Hematopoietic multipotent progenitor cell treated with erythropoietin and hydrocortisone succinate and interleukin-3 and kit ligand, for 4 days (in vitro differentiated cells): ENCODE measurements around the gene GDPD3.

ENCODE experiments used
- DNase-seq: peaks from one replicate; pipeline ENCODE4 v3.0.0-alpha.2; 2015

Gene GDPD3

DNA sequence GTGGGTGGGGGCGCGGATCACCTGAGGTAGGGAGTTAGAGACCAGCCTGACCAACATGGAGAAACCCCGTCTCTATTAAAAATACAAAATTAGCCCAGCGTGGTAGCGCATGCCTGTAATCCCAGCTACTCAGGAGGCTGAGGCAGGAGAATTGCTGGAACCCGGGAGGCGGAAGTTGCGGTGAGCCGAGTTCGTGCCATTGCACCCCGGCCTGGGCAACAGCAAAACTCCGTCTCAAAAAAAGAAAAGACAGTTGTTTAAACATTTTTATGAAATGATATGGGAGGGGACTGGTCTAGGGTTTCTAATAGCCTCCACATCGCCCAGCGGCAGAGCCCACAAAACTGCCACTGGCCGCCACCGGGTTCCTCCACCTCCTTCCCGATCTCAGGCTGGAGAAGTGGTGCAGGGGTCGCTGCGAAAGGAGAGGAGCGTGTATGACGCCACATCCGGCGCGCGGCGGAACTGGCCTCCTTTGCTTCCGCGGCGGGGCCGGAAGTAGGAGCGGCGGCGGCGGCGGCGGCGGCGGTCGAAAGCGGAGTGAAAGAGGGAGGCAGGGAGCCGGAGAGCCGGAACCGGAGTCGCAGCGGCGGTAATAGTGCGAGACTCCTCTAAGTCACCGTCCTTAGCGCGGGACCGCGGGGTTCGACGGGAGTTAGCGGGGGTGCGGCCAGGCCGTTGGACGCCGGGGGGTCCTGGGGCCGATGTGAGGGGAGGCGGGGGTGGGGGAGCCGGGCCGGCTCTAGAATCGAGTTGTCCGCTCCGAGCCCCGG is 37.6 kb downstream of the GDPD3 start, which contains the start of gene PPP4C:
Gene PPP4C (plus strand): TSS at position 492 of the 773 bp plus-strand sequence. CDS start 384 bp downstream, outside the sequence.
- peak; percentile 97 for DNase-seq

DNA sequence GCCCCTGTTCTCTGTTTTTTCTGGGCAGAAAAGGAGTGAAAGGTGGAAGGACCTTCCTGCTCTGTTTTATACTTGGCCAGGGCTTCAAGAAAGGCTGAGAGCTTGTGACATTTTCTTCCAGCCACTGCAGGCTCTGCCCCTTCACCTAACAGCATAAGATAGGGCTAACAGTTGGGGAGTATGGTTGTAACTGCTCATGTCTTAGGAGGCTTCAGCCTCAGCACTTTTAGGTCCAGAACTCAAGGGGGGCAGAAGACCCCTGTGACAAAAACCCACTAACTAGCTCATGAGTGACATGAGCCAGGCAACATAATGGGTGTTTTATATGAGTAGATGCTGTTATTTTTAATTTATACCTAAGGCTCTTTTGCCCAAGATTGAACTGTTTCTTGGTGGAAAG is 42.8 kb downstream of the GDPD3 start:
- no peak for DNase-seq

DNA sequence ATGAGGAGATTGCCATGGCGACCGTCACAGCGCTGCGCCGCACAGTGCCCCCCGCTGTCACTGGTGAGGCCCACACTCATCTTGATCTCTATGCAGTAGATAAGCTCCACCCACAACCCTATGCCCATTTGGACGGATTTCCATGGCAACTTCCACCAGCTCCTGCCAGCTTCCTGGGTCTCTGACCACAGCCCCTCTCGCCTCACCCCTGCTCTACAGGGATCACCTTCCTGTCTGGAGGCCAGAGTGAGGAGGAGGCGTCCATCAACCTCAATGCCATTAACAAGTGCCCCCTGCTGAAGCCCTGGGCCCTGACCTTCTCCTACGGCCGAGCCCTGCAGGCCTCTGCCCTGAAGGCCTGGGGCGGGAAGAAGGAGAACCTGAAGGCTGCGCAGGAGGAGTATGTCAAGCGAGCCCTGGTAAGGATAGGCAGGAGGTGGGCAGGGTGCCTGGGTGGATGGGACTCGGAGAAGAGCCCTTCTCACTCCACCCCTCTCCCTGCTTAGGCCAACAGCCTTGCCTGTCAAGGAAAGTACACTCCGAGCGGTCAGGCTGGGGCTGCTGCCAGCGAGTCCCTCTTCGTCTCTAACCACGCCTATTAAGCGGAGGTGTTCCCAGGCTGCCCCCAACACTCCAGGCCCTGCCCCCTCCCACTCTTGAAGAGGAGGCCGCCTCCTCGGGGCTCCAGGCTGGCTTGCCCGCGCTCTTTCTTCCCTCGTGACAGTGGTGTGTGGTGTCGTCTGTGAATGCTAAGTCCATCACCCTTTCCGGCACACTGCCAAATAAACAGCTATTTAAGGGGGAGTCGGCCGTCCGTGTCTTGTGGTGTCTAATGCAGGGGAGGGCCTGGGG is 43.5 kb downstream of the GDPD3 start:
- peak; percentile 53 for DNase-seq

DNA sequence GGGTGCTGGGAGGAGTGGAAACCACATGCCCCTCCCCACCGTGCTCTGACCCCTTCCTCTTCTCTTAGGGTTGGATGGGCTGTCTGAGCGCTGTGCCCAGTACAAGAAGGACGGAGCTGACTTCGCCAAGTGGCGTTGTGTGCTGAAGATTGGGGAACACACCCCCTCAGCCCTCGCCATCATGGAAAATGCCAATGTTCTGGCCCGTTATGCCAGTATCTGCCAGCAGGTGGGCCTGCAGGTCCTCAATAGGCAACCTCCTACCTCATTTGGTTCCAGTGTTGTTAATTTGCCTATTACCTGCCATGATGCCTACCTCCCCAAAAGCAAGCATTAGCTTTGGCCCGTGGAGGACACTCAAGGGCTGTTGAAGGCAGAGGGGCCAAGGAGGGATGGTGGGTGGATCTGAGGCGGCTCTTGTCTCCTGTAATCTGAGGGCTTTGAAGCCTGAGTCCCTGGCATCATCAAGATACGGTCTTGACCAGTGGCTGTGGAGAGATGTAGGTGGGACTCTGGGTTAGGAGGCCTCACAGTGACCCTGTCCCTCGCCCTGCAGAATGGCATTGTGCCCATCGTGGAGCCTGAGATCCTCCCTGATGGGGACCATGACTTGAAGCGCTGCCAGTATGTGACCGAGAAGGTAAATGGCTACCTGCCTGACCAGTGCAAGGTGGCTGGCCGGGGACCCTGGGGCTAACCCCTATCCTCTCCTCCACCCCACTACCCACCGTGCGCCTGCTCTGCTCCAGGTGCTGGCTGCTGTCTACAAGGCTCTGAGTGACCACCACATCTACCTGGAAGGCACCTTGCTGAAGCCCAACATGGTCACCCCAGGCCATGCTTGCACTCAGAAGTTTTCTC is 44.4 kb downstream of the GDPD3 start:
- DNase-seq = peak; percentile 79

DNA sequence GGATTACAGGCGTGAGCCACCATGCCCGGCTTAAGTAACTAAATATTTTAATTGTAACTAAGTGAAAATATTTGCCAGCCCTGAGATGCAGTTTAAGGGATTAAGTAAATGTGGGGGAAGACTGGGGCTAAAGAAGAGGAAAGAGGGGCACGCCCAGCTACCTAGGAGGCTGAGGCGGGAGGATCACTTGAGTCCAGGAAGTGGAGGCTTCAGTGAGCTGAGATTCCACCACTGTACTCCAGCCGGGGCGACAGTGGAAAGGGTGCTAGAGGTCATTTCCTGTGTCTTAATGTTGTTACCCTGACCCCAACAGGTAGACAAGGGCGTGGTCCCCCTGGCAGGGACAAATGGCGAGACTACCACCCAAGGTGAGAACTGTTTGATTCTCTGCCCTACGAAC is 45.0 kb downstream of the GDPD3 start:
- DNase-seq = no peak

DNA sequence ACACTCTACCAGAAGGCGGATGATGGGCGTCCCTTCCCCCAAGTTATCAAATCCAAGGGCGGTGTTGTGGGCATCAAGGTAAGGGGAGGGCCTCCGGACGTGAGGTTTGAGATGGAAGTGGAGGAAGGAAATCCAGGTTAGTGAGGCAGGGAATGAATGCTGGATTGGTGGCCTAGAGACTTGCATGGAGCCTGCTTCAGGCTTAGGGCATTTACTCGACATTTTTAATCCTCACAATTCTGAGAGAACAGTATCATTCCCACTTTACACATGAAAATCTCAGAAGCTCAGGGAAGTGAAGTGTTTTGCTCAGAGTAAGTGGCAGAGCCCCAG is 45.8 kb downstream of the GDPD3 start:
- DNase-seq = no peak

DNA sequence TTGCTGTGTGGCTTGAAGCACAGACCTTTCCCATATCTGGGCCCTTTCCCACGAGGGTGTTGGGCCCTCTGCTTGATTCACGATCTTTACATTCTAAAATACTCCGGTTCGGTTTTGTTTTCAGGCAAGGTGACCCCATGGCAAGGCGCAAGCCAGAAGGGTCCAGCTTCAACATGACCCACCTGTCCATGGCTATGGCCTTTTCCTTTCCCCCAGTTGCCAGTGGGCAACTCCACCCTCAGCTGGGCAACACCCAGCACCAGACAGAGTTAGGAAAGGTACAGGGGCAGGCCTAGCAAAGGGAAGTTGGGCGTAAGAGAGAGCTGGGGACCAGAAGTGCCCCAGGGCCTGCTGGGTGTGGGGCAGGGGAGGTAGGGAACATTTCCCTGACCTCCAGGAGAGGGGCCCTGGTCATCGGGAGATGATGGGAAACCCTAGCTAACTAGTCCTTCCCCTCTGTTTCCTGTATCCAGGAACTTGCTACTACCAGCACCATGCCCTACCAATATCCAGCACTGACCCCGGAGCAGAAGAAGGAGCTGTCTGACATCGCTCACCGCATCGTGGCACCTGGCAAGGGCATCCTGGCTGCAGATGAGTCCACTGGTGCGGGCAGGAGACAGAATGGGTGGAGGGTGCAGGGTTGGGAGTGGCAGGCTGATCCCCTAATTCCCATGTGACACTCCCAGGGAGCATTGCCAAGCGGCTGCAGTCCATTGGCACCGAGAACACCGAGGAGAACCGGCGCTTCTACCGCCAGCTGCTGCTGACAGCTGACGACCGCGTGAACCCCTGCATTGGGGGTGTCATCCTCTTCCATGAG is 46.4 kb downstream of the GDPD3 start:
- peak; percentile 46 for DNase-seq

DNA sequence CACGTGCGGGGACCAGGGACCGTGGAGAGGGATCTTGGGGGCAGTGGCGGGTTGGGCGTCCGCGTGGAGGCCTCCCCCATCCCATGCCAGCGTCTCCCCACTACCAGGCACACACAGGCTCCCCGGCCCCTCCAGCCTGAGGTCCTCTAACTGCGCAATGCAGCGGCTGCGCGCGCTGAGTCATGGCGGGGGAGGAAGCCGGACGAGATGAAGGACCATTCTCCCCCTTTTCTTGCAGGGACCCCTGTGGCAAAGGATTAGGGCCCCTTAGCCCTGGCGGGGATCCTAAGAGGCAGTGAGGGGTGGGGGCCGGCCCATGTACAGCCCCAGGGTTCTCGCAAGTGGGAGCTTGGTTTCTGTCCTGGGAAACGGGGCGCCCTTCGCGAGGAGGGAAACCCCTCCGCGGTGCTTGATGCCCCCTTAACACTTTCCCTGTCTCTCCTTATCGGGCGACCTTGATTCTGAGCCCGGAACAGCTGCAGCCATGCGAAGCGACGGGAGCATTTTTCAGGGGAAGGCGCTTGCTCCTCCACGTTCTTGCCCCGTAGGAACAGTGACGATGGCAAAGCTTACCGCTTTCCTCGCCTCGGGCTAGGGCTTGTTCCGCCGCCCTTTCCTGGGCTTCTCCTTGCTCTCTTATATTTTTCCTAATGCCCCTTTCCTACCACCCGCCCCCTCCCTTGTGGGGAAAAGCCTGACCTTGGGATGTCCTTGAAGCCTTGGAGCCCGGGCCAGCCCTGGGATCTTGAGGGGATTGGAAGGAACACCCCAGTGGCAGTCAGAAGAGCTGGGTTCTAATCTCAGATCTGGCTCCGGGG is 47.2 kb downstream of the GDPD3 start:
- peak; percentile 71 for DNase-seq

DNA sequence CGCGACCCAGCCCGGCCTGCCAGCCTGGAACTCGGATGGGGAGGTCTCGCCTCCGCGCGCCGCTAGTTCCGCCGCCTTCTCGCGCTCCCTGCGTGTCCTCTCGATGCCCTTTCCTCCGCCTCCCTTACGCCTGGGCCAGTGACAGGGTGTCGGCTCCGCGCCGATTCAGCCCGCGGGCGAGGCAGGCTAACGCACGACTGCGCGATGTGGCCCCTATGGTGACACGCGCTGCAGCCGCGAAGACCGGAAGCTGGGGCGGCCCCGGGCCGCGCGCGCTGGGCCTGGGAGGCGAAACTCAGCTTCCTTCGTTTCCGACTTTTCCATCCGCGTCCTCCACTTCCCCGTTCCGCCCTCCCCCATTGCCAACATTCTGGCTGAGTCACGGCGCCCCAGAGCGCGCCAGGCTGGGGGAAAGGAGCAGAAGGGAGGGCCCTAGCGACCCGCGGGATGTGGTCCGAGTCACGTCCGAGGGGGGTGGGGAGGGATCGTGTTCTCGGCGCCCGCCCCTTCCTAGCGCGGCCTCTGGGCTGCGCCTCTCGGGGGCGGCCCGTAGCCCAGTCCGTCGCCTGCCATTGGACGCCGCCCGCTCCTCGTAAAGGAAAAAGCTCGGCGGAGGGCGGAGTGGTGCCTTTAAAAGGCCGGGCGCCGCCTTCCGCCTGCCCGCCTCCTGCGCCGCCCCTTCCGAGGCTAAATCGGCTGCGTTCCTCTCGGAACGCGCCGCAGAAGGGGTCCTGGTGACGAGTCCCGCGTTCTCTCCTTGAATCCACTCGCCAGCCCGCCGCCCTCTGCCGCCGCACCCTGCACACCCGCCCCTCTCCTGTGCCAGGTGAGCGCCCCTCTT is 48.0 kb downstream of the GDPD3 start, which contains the start of gene ALDOA:
Gene ALDOA (plus strand): TSS at position 659 of the 841 bp plus-strand sequence. CDS start 1,138 bp downstream, outside the sequence.
- DNase-seq = peak; percentile 99

DNA sequence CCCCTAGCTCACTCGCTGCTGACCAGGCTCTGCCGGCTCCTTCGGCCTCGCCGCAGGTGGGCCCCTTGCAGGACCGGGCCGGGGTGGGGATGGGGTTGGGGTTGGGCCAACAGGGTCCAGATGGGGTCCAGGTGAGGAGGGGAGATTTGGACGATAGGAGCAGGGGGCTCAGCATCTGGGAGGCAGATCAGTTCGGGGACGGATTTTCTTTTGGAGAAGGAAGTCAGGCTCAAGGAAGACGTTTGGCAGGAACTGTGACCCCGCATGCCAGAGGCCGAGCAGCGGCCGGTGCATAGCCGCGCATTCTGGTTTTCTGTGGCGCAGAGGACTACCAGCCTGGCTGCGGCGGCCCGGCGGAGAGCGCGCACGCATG is 48.6 kb downstream of the GDPD3 start:
- no peak for DNase-seq

DNA sequence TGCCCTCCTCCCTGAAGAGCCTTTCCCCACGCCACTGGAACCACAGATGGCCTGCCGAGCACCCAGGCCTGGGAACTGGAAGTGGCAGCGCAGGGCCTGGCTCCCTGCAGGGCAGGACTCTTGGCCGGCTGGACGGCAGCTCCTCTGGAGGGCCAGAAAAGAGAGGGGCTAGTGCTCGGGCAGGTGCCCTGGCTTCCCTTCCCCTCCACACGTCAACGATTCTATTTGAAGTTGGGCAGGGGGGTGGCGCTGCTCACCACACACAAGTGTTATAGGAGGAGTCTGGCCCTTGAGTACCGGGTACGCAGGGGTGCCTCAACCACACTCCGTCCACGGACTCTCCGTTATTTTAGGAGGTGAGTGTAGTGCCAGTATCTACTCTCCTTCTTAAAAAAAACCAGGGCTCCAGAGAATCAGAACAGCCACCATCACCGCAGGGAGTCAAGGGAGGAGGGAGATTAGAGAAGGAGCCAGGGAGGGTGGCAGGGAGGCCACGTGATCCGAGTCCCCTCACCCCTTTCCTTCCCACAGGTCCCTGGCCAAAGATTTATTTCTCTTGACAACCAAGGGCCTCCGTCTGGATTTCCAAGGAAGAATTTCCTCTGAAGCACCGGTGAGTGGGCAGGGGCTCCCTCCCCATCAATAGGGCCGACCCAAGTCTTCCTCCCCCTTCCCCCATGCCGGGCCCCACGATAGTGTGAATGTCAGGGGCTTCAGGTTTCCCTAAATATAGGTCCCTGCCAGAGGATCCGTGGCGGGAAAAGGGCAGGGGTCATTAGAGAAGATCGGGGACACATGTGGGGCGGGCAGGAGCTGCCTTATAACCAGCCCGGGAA is 49.2 kb downstream of the GDPD3 start:
- peak; percentile 92 for DNase-seq

DNA sequence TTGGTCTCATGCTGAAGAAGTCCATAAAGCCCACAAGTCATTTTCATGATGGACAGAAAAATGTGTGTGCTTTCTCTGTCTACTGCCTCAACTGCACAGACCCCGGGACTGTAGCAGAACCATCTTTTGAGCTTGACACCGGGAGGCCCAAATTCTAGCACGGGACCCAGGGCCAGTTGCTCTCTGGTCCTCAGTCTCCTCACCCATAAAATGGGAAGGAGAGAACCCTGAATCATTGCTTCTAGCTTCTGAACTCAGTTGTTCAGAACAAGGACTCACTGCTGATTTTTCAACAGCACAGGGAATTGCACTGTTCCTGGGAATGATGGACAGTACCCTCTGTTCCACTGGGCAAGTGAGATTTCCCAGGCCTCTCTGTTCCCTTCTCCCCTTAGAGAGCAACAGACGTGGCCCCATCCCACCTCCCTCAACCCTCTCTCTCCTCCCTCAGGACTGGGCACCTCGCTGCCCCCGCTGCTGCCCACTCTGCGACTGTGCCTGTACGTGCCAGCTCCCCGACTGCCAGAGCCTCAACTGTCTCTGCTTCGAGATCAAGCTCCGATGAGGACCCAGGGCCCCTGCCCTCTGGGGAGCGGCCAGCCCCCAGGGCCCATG is 50.0 kb downstream of the GDPD3 start:
- no peak for DNase-seq

DNA sequence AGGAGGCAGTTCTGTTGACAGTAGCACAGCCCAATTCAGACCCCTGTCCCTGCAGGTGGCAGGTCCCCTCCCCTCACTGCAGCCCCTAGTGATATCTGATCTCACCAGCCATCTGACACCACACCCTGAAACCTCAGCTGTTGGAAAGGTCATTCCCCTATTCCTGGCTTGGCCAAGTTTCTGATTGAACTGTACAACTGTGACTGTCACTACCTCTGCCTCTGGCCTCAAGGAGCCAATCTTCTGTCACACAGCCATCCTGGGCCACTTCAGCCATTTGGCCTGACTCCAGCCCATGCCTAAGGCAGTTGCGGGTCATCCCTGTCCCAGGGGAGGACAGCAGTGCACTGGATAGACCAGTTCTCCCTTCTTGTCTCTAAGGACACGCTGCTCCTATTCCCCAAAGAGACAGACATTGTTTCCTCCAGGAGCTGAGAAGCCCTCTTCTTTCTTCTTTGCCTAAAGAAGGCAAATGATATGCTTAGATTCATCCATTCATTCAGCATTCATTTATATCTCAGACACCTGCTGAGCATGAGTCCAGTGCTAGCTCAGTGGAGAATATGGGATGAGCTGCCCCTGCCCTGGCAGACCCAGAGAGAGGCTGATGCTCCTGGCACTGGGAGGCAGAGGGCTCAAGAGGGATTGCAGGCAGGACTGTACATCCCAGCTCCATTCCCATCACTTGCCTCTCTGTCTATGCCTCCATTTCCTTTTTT is 52.3 kb downstream of the GDPD3 start:
- DNase-seq = no peak

DNA sequence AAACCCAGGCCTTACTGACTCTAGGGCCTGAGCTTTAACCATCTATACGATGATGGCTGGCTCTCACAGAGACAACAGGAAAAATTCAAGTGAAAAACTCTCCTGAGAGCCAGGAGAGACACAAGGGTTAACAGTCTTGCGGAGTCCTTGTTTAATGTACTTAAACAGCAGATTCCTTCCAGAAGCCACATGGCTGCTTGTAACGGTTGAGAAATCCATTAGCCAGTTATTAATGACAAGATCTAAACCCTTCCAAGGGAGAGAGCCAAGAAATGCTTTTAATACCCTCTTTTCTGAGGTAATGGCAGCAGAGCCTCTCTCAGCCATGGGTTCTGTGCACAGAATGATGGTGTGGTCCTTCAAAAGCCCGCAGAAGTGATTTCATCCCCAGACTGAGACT is 53.0 kb downstream of the GDPD3 start:
- DNase-seq = no peak

DNA sequence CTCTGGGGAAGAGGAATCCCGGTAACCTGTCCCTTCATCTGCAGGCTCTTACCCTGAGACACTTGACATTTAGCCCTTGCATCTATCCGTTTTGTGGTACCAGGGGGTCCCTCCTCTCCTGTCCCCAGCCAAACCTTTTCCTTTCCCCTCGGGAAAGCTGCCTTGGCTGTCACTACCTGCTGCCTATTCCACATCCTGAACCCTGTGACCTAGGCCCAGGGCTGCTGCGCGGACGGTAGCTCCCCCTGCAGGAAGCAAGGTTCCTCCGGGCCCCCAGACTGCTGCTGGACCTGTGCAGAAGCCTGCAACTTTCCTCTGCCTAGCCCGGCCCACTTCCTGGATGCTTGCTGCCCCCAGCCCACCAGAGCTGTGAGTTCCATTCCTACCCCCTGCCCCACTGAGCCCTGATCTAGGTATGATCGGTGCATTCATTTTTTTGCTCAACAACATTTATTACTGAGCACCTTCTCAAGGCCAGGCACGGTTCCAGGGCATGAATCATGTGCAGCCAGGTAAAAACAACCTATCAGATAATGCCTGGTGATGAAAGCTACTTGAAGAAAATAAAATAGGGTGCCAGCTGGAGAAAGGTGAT is 58.3 kb downstream of the GDPD3 start:
- DNase-seq = peak; percentile 77
